ENCODE data around the gene CABP4.

DNA sequence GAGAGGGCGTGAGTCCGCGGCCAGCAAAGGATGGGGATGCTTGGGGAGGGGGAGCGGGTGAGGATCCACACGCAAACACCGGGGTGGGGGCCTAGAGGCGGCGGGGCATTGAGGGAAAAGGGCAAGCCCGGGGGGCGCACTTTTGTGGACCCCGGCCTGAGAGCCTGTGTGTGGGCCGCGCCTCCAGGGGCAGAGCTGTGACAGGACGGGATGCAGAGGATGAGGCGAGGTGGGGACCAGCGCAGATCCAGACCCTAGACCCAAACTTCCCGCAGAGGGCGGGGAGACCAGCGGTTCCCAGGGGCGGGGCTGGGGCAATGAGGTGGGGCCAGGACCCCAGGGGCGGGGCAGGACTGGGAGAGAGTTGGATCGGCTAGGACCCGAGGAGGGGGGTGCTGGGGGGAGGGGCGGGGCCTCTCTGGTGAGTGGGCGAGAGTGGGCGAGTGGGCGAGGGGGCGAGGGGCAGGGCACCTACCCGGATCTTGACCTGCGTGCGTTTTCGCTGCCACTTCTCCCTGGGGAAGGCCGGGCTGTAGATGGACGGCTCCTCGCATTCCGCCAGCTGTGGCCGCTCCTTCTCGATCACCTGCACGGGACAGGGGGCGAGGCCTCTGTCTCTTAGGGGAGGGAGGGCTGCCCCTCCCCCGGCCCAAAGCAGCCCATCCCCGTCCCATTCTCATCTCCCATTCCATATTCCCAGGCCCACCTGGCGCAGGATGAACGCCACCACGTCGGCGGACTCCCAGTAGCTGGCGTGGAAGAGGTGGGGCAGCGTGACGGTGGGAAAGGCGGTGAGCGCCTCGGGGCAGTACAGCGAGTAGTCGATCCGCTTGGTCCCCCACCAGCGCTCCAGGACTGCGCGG is 39.4 kb downstream of the CABP4 start:
- TF ChIP-seq CTCF (conservative IDR thresholded peaks at IDR 0.05; ENCODE audit: low read depth, low read length) (no peak), EZH2 (IDR thresholded peaks at IDR 0.05; ENCODE audit: low read length, unreplicated experiment) (no peak)

Data from PC-3 (cell line).